D721Med (cell line): ENCODE results near the gene LAMC1.

ENCODE experiments used
- DNase-seq: peaks from one replicate; pipeline ENCODE4 v3.0.0; 2011; ENCODE audit warnings: low spot score; ENCODE audit not compliant: insufficient read length
- FAIRE-seq: peaks from 2 replicates; lab custom pipeline; 2011; peaks lifted over from hg19 to GRCh38; lab: Jason Lieb, UNC
- TF ChIP-seq, protein P1 (sequence below): IDR thresholded peaks from 2 replicates; pipeline ENCODE4 v1.5.1; 2012; ENCODE audit warnings: mild to moderate bottlenecking, control low read depth; ENCODE audit not compliant: insufficient read depth; ENCODE audit errors: missing control alignments

LAMC1 gene

DNA sequence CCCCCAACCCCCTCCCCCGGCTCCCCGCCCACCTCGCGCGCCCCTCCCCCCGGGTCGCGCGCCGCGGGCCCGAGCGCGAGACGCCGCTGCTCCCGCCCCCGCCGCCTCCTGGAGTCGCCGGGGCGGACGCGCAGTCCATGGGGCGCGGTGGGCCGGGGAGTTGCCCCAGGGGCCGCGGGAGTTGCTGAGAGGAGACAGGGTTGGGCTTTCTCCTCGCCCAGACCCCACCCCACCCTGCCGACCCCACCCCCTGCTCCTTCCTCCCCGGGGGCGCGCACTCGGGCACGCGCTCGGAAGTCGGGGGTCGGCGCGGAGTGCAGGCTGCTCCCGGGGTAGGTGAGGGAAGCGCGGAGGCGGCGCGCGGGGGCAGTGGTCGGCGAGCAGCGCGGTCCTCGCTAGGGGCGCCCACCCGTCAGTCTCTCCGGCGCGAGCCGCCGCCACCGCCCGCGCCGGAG, at the start of gene LAMC1:
Gene LAMC1, plus strand, starts transcription at position 275 of the 455 bp plus-strand sequence. CDS start 297 bp downstream, outside the sequence.
- FAIRE-seq, result no peak

DNA sequence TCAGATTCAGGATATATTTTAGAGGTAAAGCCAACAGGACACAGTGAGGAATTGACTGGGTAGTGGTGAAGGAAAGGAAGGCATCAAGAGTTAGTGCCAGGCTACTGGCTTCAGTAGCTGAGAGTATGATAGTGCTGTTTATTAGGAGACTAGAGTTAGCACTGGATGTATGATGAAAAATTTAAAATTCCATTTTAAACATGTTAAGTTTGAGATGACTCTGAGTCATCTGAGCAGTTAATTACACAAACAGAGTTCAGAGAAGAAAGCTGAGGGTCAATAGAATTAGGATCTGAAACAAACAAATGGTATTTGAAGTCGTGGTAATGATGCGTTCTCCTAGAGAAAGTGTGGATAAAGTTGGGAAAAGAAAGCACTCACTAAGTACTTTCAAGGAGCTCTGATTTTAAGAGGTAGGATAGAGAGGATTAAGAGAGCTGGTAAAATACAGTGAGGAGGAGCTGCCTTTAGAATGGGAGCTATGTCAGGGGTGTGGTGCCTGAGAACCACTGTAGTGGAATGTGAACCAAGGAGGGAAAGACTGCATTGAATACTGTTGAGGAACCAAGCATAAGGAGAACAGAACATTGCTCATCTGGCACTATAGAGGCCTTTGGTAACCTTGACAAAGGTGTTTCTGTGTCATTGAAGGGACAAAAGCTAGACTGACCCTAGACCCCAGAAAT, 48.6 kb upstream of the LAMC1 start:
- peak; percentile 41 for FAIRE-seq
- DNase-seq, result no peak
- TF ChIP-seq, protein P1, sequence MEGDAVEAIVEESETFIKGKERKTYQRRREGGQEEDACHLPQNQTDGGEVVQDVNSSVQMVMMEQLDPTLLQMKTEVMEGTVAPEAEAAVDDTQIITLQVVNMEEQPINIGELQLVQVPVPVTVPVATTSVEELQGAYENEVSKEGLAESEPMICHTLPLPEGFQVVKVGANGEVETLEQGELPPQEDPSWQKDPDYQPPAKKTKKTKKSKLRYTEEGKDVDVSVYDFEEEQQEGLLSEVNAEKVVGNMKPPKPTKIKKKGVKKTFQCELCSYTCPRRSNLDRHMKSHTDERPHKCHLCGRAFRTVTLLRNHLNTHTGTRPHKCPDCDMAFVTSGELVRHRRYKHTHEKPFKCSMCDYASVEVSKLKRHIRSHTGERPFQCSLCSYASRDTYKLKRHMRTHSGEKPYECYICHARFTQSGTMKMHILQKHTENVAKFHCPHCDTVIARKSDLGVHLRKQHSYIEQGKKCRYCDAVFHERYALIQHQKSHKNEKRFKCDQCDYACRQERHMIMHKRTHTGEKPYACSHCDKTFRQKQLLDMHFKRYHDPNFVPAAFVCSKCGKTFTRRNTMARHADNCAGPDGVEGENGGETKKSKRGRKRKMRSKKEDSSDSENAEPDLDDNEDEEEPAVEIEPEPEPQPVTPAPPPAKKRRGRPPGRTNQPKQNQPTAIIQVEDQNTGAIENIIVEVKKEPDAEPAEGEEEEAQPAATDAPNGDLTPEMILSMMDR, result no peak

More for the DNA sequence above, at the start of gene LAMC1:
- TF ChIP-seq, protein P1, result no peak
- peak; percentile 38 for DNase-seq

DNA sequence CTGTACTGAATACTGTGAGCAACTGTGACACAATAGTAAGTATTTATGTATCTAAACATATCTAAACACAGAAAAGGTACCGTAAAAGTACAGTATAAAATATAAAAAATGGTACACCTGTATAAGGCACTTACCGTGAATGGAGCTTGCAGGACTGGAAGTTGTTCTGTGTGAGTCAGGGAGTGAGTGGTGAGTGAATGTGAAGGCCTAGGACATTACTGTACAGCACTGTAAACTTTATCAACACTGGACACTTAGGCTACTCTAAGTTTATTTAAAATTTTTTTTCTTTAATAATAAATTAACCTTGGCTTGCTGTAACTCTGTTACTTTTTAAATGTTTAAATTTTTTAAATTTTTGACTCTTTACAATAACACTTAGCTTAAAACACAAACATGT, 45.7 kb upstream of the LAMC1 start:
- DNase-seq, result no peak
- no peak for FAIRE-seq
- TF ChIP-seq, protein P1, result no peak

DNA sequence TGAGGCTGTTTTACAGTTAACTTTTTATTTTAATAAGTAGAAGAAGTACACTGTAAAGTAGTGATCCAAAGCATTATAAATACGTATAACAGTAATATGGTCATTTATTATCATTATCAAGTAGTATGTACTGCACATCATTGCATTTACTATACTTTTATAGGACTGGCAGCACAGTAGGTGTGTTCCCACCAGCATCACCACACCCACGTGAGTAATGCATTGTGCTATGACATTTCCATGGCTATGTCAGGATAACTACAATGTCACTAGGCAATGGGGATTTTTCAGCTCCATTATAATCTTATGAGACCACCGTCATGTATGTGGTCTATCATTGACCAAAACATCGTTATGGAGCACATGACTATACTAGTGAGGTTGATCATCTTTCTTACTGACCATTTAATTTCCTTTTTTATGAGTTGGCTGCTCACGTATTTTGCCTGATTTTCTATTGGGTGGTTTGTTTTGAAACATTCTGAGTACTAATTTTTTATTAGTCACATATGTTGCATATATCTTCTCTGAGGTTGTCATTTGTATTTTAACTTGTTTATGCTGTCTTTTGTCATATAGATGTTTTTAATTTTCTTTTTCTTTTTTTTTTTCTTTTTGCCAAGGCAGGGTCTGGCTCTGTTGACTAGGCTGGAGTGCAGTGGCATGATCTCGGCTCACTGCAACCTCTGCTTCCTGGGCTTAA, 44.9 kb upstream of the LAMC1 start:
- TF ChIP-seq, protein P1, result no peak
- no peak for DNase-seq
- FAIRE-seq, result no peak

DNA sequence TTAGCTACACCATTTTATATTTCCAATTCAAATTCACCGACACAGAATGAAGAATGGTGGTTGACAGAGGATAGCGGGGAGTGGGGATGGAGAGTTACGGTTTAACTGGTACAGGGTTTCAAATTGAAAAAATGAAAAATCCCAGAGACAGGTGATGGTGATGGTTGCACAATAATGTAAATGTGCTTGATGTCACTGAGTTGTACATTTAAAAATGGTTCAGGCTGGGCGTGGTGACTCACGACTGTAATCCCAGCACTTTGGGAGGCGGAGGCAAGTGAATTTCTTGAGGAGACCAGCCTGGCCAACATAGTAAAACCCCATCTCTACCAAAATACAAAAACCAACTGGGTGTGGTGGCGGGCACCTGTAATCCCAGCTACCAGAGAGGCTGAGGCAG, 39.1 kb upstream of the LAMC1 start:
- FAIRE-seq (no peak), DNase-seq (no peak)
- TF ChIP-seq, protein P1, result no peak

DNA sequence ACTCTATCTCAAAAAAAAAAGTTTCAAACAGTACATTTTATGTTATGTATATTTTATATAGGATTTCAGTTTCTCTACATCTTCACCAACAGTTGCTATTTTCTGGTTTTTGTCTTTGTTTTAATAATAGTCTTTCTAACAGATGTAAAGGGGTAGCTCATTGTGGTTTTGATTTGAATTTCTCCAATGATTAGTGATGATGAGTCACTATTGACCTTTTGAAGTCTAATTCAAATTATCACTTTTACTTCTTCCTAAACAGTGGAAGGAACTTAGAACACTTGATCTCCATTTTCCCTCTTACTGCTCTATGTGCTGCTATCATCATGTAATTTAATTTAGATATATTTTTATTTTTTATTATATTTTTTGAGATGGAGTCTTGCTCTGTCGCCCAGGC, 38.6 kb upstream of the LAMC1 start:
- DNase-seq (no peak), FAIRE-seq (no peak)
- TF ChIP-seq, protein P1, result no peak

DNA sequence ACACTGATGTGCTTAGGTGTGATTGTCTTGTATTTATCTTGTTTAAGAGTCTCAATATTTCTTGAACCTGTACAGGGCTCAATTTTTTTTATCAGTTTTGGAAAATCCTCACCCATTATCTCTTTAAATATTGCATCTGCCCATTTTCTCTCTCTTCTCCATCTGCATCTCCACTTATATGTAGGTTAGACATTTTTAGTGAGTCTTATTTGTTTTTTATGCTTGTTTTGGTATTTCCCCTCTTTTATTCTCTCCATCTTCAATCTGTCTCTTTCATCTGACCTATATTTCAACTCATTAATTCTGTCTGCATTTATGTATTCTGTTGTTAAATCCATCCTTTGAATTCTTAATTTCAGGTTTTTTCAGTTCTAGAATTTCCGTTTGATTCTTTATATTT, 37.3 kb upstream of the LAMC1 start:
- TF ChIP-seq, protein P1, result no peak
- FAIRE-seq, result peak; percentile 35

More for the DNA sequence above, 37.3 kb upstream of the LAMC1 start:
- DNase-seq, result no peak
